Osteoblast (primary cell): ENCODE results near the gene HTR1E. TPM values are rescaled to one million over a fixed set of nuclear protein-coding genes. Genes with fewer than 3 reads are reported as not detected.

Experiments
- DNase-seq: peaks from one replicate; pipeline ENCODE4 v3.0.0; 2011; ENCODE audit warnings: low spot score, mixed read lengths; ENCODE audit not compliant: insufficient read length; ENCODE audit errors: missing footprints
- H2AFZ ChIP-seq: 2 replicates; pipeline ENCODE4 v1.6.0; 2011; ENCODE audit warnings: mild to moderate bottlenecking, low read length
- H3K27ac ChIP-seq: 2 replicates; pipeline ENCODE4 v1.5.1; 2011; ENCODE audit warnings: mild to moderate bottlenecking, low read depth, low read length, moderate library complexity
- H3K27me3 ChIP-seq: 2 replicates; pipeline ENCODE4 v1.6.0; 2012; ENCODE audit warnings: mild to moderate bottlenecking, control low read depth, inconsistent platforms, low read length, moderate library complexity; ENCODE audit not compliant: insufficient read depth
- H3K36me3 ChIP-seq: 2 replicates; pipeline ENCODE4 v1.5.1; 2011; ENCODE audit warnings: mild to moderate bottlenecking, low read length, control low read depth, moderate library complexity; ENCODE audit not compliant: insufficient read depth
- H3K4me1 ChIP-seq: 2 replicates; pipeline ENCODE4 v1.5.1; 2011; ENCODE audit warnings: mild to moderate bottlenecking, low read length, control low read depth, moderate library complexity; ENCODE audit not compliant: insufficient read depth
- H3K4me2 ChIP-seq: 2 replicates; pipeline ENCODE4 v1.6.0; 2011; ENCODE audit warnings: mild to moderate bottlenecking, low read length; ENCODE audit not compliant: insufficient read depth
- H3K4me3 ChIP-seq: fragments of 200-600 bp; sonication (generic); 3 replicates; pipeline ENCODE4 v1.5.1; 2012; ENCODE audit warnings: mild to moderate bottlenecking, low read length, inconsistent platforms; ENCODE audit not compliant: insufficient read depth
- H3K79me2 ChIP-seq: 2 replicates; pipeline ENCODE4 v1.6.0; 2012; ENCODE audit warnings: mild to moderate bottlenecking, low read length, control low read depth, inconsistent platforms; ENCODE audit not compliant: insufficient read depth
- H3K9me3 ChIP-seq: 2 replicates; pipeline ENCODE4 v1.5.1; 2011; ENCODE audit warnings: low read depth, low read length, control low read depth
- H4K20me1 ChIP-seq: 2 replicates; pipeline ENCODE4 v1.6.0; 2012; ENCODE audit warnings: mild to moderate bottlenecking, low read length, control low read depth; ENCODE audit not compliant: insufficient read depth
- total RNA-seq: library from RNA; depleted of rRNA; stranded (reverse); fragments of >200 nt; gene quantifications from 2 replicates; pipeline ENCODE4 v1.2.3, GENCODE V29; 2012
- TF ChIP-seq, protein P1 (sequence below): IDR thresholded peaks from 2 replicates; pipeline ENCODE4 v1.5.1; 2011; ENCODE audit warnings: mild to moderate bottlenecking, low read depth, low read length, moderate library complexity; ENCODE audit errors: extremely low read depth

HTR1E gene
- total RNA-seq, 1 donor: not detected

- DNase-seq: no peak
- Histone ChIP-seq H4K20me1 (no peaks in the 10 kb centered on the region), H3K36me3 (no peaks in the 10 kb centered on the region), H3K4me1 (no peaks in the 10 kb centered on the region), H3K27me3 (no peaks in the 10 kb centered on the region), H3K4me3 (no peak overlapping the region), H3K79me2 (no peaks in the 10 kb centered on the region), H3K9me3 (no peaks in the 10 kb centered on the region), H3K4me2 (no peak overlapping the region), H2AFZ (no peak overlapping the region), H3K27ac (no peak overlapping the region)
- TF ChIP-seq, protein P1, sequence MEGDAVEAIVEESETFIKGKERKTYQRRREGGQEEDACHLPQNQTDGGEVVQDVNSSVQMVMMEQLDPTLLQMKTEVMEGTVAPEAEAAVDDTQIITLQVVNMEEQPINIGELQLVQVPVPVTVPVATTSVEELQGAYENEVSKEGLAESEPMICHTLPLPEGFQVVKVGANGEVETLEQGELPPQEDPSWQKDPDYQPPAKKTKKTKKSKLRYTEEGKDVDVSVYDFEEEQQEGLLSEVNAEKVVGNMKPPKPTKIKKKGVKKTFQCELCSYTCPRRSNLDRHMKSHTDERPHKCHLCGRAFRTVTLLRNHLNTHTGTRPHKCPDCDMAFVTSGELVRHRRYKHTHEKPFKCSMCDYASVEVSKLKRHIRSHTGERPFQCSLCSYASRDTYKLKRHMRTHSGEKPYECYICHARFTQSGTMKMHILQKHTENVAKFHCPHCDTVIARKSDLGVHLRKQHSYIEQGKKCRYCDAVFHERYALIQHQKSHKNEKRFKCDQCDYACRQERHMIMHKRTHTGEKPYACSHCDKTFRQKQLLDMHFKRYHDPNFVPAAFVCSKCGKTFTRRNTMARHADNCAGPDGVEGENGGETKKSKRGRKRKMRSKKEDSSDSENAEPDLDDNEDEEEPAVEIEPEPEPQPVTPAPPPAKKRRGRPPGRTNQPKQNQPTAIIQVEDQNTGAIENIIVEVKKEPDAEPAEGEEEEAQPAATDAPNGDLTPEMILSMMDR: peak; percentile 64
Observed at GRCh38 chr6:87029711-87030314, 92.5 kb downstream of the HTR1E start.

- no peak overlapping the region for H3K27ac ChIP-seq
- no peak overlapping the region for H2AFZ ChIP-seq
- TF ChIP-seq, protein P1: no peak
- no peaks in the 10 kb centered on the region for H3K9me3 ChIP-seq
- no peaks in the 10 kb centered on the region for H3K27me3 ChIP-seq
- no peaks in the 10 kb centered on the region for H3K79me2 ChIP-seq
- H3K4me3 ChIP-seq: no peak overlapping the region
- DNase-seq: no peak
- no peaks in the 10 kb centered on the region for H4K20me1 ChIP-seq
- H3K4me2 ChIP-seq: no peak overlapping the region
- no peaks in the 10 kb centered on the region for H3K4me1 ChIP-seq
- H3K36me3 ChIP-seq: no peaks in the 10 kb centered on the region
Observed at GRCh38 chr6:87040729-87041128, 103.4 kb downstream of the HTR1E start.

DNA sequence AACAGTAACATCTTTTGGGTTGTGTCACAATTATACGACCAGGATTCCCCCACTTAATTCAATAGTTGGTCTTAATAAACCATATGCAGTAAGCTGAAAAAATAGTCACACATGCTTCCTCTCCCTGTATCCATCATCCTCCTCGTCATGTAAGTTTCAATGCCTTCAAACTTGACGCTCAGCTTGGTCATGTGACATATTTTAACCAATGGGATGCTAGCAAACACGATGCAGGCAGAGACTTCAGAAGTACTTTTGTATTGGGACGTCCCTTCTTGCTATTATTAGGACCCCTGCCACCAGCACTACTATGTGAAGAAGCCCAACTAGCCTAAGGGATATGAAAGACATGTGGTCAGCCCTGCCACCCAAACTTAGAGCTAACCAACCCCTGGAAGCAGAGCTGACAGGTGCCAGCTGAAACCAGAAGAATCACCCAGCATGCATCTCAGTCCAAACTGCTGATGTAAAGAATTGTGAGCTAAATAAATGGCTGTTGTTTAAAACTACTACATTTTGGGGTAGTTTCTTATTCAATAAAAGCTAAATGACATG lies 108.3 kb downstream of the HTR1E start:
- TF ChIP-seq, protein P1: no peak
- Histone ChIP-seq H3K9me3 (no peaks in the 10 kb centered on the region), H3K4me3 (no peak overlapping the region), H4K20me1 (no peaks in the 10 kb centered on the region), H3K36me3 (no peaks in the 10 kb centered on the region), H3K4me2 (no peak overlapping the region), H3K27ac (no peak overlapping the region), H2AFZ (no peak overlapping the region), H3K79me2 (no peaks in the 10 kb centered on the region), H3K4me1 (no peaks in the 10 kb centered on the region), H3K27me3 (no peaks in the 10 kb centered on the region)
- DNase-seq: no peak

DNA sequence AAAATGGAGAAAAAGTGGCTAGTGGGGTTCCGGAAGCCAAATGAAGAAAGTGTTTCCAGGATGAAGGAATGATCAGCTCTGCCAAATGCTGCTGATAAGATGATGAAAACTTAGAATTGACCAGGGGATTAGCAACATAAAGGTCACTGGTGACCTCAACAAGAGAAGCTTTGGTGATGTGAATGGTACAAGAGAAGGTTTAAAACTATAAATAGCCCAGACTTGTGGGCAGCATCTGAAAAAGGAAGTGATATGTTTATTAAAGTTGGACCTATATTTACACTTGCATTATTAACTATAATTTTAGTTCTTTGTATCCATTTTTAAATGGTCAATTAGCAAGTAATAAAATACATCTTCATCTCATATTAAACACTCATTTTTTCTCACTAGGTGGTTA lies 112.5 kb downstream of the HTR1E start:
- Histone ChIP-seq H3K4me1 (no peaks in the 10 kb centered on the region), H3K4me2 (no peak overlapping the region), H3K4me3 (no peak overlapping the region), H3K9me3 (no peaks in the 10 kb centered on the region), H3K36me3 (no peaks in the 10 kb centered on the region), H3K79me2 (no peaks in the 10 kb centered on the region), H3K27ac (no peak overlapping the region), H2AFZ (no peak overlapping the region), H4K20me1 (no peaks in the 10 kb centered on the region), H3K27me3 (no peaks in the 10 kb centered on the region)
- no peak for DNase-seq
- TF ChIP-seq, protein P1: no peak
